Osteoblast (primary cell): Measurements from ENCODE around the gene GALNT9. TPM values are rescaled to one million over a fixed set of nuclear protein-coding genes. Genes with fewer than 3 reads are reported as not detected.
A peak's percentile ranks its signal among the peaks of the same experiment; 100 is the strongest.

Experiments used
- DNase-seq: peaks from one replicate; pipeline ENCODE4 v3.0.0; 2011; ENCODE audit warnings: low spot score, mixed read lengths; ENCODE audit not compliant: insufficient read length; ENCODE audit errors: missing footprints
- H2AFZ ChIP-seq: 2 replicates; pipeline ENCODE4 v1.6.0; 2011; ENCODE audit warnings: mild to moderate bottlenecking, low read length
- H3K27ac ChIP-seq: 2 replicates; pipeline ENCODE4 v1.5.1; 2011; ENCODE audit warnings: mild to moderate bottlenecking, low read depth, low read length, moderate library complexity
- H3K27me3 ChIP-seq: 2 replicates; pipeline ENCODE4 v1.6.0; 2012; ENCODE audit warnings: mild to moderate bottlenecking, control low read depth, inconsistent platforms, low read length, moderate library complexity; ENCODE audit not compliant: insufficient read depth
- H3K36me3 ChIP-seq: 2 replicates; pipeline ENCODE4 v1.5.1; 2011; ENCODE audit warnings: mild to moderate bottlenecking, low read length, control low read depth, moderate library complexity; ENCODE audit not compliant: insufficient read depth
- H3K4me1 ChIP-seq: 2 replicates; pipeline ENCODE4 v1.5.1; 2011; ENCODE audit warnings: mild to moderate bottlenecking, low read length, control low read depth, moderate library complexity; ENCODE audit not compliant: insufficient read depth
- H3K4me2 ChIP-seq: 2 replicates; pipeline ENCODE4 v1.6.0; 2011; ENCODE audit warnings: mild to moderate bottlenecking, low read length; ENCODE audit not compliant: insufficient read depth
- H3K4me3 ChIP-seq: fragments of 200-600 bp; sonication (generic); 3 replicates; pipeline ENCODE4 v1.5.1; 2012; ENCODE audit warnings: mild to moderate bottlenecking, low read length, inconsistent platforms; ENCODE audit not compliant: insufficient read depth
- H3K79me2 ChIP-seq: 2 replicates; pipeline ENCODE4 v1.6.0; 2012; ENCODE audit warnings: mild to moderate bottlenecking, low read length, control low read depth, inconsistent platforms; ENCODE audit not compliant: insufficient read depth
- H3K9me3 ChIP-seq: 2 replicates; pipeline ENCODE4 v1.5.1; 2011; ENCODE audit warnings: low read depth, low read length, control low read depth
- H4K20me1 ChIP-seq: 2 replicates; pipeline ENCODE4 v1.6.0; 2012; ENCODE audit warnings: mild to moderate bottlenecking, low read length, control low read depth; ENCODE audit not compliant: insufficient read depth
- CTCF ChIP-seq: IDR thresholded peaks from 2 replicates; pipeline ENCODE4 v1.5.1; 2011; ENCODE audit warnings: mild to moderate bottlenecking, low read depth, low read length, moderate library complexity; ENCODE audit errors: extremely low read depth
- total RNA-seq: library from RNA; depleted of rRNA; stranded (reverse); fragments of >200 nt; gene quantifications from 2 replicates; pipeline ENCODE4 v1.2.3, GENCODE V29; 2012

The GALNT9 gene
- total RNA-seq, 1 donor: 0.36 TPM

DNA sequence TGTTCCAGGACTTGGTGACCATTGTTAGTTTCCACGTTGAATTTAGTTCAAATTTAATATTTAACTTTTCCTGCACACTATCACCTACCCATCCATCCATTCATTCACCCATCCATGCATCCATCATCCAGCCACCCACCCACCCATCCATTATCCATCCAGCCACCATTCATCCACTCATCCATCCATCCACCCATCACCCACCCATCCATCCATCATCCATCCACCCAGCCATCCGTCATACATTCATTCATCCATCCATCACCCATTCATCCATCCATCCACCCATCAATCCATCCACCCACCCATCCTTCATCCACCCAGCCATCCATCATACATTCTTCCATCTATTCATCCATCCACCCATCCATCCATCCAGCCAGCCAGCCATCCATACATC is 163.3 kb downstream of the GALNT9 start:
- no peak for TF ChIP-seq CTCF
- Histone ChIP-seq H3K36me3 (no peaks in the 10 kb centered on the region), H3K9me3 (no peaks in the 10 kb centered on the region), H2AFZ (no peak overlapping the region), H3K79me2 (no peaks in the 10 kb centered on the region), H3K4me1 (peaks cover 28% of the 10 kb centered on the region), H3K4me2 (no peak overlapping the region), H3K27me3 (no peaks in the 10 kb centered on the region), H3K27ac (no peak overlapping the region), H4K20me1 (no peaks in the 10 kb centered on the region), H3K4me3 (no peak overlapping the region)
- no peak for DNase-seq

GRCh38 chr12:132165584-132165983 is 163.8 kb downstream of the GALNT9 start:
- DNase-seq: no peak
- Histone ChIP-seq H3K36me3 (no peaks in the 10 kb centered on the region), H3K4me1 (peaks cover 28% of the 10 kb centered on the region), H3K27me3 (no peaks in the 10 kb centered on the region), H2AFZ (no peak overlapping the region), H3K9me3 (no peaks in the 10 kb centered on the region), H3K27ac (no peak overlapping the region), H3K4me2 (no peak overlapping the region), H3K79me2 (no peaks in the 10 kb centered on the region), H4K20me1 (no peaks in the 10 kb centered on the region), H3K4me3 (no peak overlapping the region)
- TF ChIP-seq CTCF: no peak

DNA sequence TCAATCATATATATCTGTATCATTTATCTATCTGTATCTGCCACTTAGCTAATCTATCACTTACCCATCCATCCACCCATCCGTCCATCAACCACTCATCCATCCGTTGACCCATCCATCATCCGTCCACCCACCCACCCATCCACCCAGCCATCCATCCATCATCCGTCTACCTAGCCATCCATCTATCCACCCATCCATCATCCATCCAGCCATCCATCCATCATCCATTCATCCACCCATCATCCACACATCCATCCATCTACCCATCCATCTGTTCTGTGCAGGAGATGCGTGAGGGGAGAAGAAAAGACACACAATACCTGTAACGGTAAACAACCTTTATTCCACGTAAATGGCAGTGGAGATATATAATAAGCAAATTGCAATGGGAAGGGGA is 165.0 kb downstream of the GALNT9 start:
- Histone ChIP-seq H3K27me3 (no peaks in the 10 kb centered on the region), H3K9me3 (no peaks in the 10 kb centered on the region), H3K4me1 (peaks cover 16% of the 10 kb centered on the region), H3K27ac (no peak overlapping the region), H3K36me3 (no peaks in the 10 kb centered on the region), H4K20me1 (no peaks in the 10 kb centered on the region), H3K79me2 (no peaks in the 10 kb centered on the region), H3K4me2 (no peak overlapping the region), H2AFZ (no peak overlapping the region), H3K4me3 (no peak overlapping the region)
- no peak for DNase-seq
- TF ChIP-seq CTCF: no peak

GRCh38 chr12:132163911-132164288 is 165.5 kb downstream of the GALNT9 start:
- Histone ChIP-seq H3K36me3 (no peaks in the 10 kb centered on the region), H3K4me2 (no peak overlapping the region), H3K4me3 (no peak overlapping the region), H3K9me3 (no peaks in the 10 kb centered on the region), H3K27me3 (no peaks in the 10 kb centered on the region), H3K79me2 (no peaks in the 10 kb centered on the region), H3K4me1 (peaks cover 14% of the 10 kb centered on the region), H2AFZ (no peak overlapping the region), H3K27ac (no peak overlapping the region), H4K20me1 (no peaks in the 10 kb centered on the region)
- TF ChIP-seq CTCF: peak; percentile 26
- no peak for DNase-seq
